Urinary bladder (tissue), 4 donors: ENCODE results near the gene MTUS2. TPM values are rescaled to one million over a fixed set of nuclear protein-coding genes. Genes with fewer than 3 reads are reported as not detected.

ENCODE experiments used
- DNase-seq: peaks from one replicate; pipeline ENCODE4 v3.0.0-alpha.2; 2015; ENCODE audit errors: extremely low spot score
- H3K27ac ChIP-seq: one replicate; pipeline ENCODE4 v1.5.1; 2013; ENCODE audit warnings: low read depth, mild to moderate bottlenecking, moderate library complexity
- H3K36me3 ChIP-seq: one replicate; pipeline ENCODE4 v1.6.1; 2013; ENCODE audit warnings: mild to moderate bottlenecking, moderate library complexity; ENCODE audit not compliant: insufficient read depth
- H3K4me1 ChIP-seq: one replicate; pipeline ENCODE4 v1.6.1; 2013; ENCODE audit warnings: mild to moderate bottlenecking, moderate library complexity; ENCODE audit not compliant: insufficient read depth
- H3K4me3 ChIP-seq: one replicate; pipeline ENCODE4 v1.5.1; 2013; ENCODE audit warnings: low read depth, low read length
- WGBS: extraction: QIAGEN DNeasy Blood & Tissue Kit; methylation state at CpG from one replicate; pipeline ENCODE4 v1.1.7; 2013; 5-methylcytosine and 5-hydroxymethylcytosine counted together
- polyA plus RNA-seq: library from polyadenylated mRNA; stranded (reverse); fragments of 200-250 nt; gene quantifications from one replicate; pipeline ENCODE4 v1.2.3, GENCODE V29; 2013
- total RNA-seq: library from RNA; depleted of rRNA; stranded (reverse); fragments of >200 nt; gene quantifications from one replicate; pipeline ENCODE4 v1.2.3, GENCODE V29; 2014
- donor health status: healthy with polysubstance abuse.
- donor health status: healthy.

MTUS2 gene
- total and polyA plus RNA-seq, 2 donors = 0.25 to 1.4 TPM

DNA sequence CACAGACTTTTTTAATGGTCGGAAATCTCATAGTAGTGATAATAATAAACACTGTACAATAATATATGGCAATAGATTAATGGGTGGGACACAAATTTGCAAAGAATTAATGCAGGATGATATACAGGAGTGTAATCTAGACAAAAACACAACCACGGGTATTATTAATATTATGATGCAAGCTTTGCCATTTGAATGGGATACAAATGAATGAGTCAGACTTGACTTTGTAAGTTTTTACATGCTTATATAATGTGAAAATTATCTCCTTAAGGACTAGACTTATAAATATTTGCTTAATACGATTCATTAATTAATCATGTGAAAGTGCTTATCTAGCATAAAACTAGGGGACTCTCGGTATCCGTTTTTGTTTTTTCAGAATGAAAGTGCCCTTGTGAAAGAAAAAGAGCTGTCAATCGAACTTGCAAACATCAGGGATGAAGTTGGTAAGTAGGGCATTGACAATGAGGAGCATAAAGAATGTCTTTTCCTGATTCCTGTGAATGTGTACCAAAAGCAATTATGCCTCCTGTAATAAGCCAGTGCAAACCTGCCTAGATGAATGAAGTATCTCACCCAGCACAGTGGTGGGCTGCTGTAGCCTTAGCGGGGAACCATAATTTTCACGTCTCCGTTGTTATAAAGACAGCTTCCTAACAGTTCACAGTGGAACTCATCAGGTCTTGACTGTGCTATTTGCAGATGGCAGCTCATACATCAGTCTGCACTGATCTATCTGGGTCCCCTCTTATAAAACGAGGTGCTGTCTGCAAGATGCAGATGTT lies 619.7 kb downstream of the MTUS2 start:
- 75% methylated on average over 10 of the region's 10 CpGs for WGBS
- no peak for DNase-seq
- no peak overlapping the region for H3K27ac ChIP-seq

DNA sequence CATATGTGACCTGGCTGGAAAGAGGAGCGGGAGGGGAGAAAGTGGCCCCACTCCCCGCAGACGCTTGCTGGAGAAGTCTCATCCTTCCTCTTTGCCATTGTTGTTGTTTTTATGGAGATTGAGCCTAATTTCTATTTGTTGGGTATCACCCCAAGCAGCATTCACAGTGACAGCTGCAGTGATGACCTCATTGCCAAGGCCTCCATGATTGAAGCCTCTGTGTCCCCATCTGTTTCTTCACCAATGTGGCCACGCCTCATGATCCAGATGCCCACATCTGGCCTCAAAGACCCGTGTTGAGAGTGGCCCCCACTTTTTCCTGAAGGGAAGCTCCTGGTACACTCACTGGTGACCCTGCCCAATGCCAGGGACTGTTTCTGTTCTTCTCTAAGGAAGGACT lies 621.2 kb downstream of the MTUS2 start:
- H3K4me1 ChIP-seq = no peaks in the 10 kb centered on the region
- no peak overlapping the region for H3K27ac ChIP-seq
- H3K36me3 ChIP-seq = no peaks in the 10 kb centered on the region
- no peak overlapping the region for H3K4me3 ChIP-seq
- no peak for DNase-seq
- WGBS = 90% methylated on average over 5 of the region's 5 CpGs

More for the DNA sequence above, 619.7 kb downstream of the MTUS2 start:
- Histone ChIP-seq H3K4me3 (no peak overlapping the region), H3K4me1 (no peaks in the 10 kb centered on the region), H3K36me3 (no peaks in the 10 kb centered on the region)

DNA sequence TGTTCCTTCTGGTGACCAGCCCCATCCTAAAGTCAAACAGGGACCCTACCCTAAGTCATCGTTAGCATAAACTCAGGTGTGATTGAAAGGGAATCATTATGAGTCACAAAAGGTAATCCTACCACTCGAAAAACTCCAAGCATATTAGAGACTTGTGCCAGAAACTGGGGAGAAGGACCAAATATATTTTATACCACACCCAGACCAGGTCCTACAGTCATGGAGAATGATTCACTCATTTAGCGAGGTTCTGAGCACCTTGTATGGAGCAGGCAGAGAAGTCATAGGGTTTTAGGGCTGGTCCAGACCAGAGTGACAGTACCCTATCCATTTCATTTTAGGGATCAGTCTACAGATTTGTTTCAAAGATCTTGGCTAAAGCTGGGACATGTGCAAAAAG lies 625.9 kb downstream of the MTUS2 start:
- DNase-seq = no peak
- Histone ChIP-seq H3K4me3 (no peak overlapping the region), H3K4me1 (no peaks in the 10 kb centered on the region), H3K27ac (no peak overlapping the region), H3K36me3 (no peaks in the 10 kb centered on the region)
- WGBS = 85% methylated on average over 3 of the region's 3 CpGs

DNA sequence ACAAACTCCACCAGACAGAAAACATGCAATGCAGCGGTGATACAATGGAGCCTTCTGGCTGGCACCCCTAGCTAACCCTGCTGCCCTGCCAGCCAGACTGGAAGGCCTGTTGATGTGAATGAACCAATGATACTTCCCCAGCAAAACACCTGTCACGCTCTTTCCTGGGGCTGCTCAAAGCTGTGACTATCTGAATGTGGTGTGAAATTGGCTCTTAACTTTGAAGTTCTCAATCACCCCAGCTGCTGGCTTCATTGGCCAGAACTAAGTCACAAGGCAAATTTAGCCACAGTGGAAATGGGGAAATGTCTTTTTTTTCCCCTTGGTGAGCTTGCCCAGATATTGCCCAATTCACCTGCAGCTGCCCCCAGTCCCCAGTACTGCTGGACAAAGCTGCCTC lies 628.0 kb downstream of the MTUS2 start:
- Histone ChIP-seq H3K4me1 (no peaks in the 10 kb centered on the region), H3K27ac (no peak overlapping the region), H3K4me3 (no peak overlapping the region), H3K36me3 (no peaks in the 10 kb centered on the region)
- no peak for DNase-seq
- WGBS = 94% methylated on average over 2 of the region's 2 CpGs

DNA sequence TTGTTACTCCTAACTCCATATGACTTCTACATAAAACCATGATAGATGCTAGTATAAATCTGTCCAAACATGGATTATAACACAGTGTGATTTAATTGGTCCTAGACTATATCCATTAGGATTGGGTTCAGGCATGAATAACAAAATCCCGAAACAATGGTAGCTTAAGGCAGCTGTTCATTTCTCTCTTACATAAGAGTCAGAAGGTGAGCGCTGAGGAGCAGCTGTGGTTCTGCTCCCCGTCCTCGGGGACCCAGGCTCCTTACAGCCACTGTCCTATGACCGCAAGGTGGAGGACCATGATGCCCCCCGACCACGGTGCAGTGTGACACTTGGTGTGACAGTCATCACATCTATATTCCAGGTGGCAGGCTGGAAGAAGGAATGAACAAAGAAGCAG lies 629.6 kb downstream of the MTUS2 start:
- no peaks in the 10 kb centered on the region for H3K4me1 ChIP-seq
- H3K4me3 ChIP-seq = no peak overlapping the region
- DNase-seq = no peak
- no peaks in the 10 kb centered on the region for H3K36me3 ChIP-seq
- 87% methylated on average over 7 of the region's 7 CpGs for WGBS
- H3K27ac ChIP-seq = no peak overlapping the region

DNA sequence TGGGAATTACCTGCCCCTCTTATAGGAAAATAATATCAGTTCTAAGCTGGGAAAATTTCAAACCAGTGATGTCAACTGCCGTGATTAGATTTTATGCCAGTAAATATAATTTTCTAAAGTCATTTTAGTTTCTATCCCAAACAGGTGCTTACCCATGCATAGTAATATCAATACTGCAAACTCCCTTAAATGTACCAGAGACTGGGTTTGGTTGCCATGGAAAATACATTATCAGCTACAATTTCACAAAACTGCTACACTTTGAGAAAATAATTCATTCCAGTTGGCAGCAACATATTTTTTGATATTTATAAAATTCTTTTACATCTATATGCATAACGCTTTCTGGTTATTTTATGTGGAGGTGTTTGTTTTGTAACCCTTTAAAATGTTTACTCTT lies 631.8 kb downstream of the MTUS2 start:
- DNase-seq = no peak
- WGBS = 92% methylated on average over 2 of the region's 2 CpGs
- H3K27ac ChIP-seq = no peak overlapping the region
- H3K4me1 ChIP-seq = no peaks in the 10 kb centered on the region
- no peak overlapping the region for H3K4me3 ChIP-seq
- H3K36me3 ChIP-seq = no peaks in the 10 kb centered on the region

DNA sequence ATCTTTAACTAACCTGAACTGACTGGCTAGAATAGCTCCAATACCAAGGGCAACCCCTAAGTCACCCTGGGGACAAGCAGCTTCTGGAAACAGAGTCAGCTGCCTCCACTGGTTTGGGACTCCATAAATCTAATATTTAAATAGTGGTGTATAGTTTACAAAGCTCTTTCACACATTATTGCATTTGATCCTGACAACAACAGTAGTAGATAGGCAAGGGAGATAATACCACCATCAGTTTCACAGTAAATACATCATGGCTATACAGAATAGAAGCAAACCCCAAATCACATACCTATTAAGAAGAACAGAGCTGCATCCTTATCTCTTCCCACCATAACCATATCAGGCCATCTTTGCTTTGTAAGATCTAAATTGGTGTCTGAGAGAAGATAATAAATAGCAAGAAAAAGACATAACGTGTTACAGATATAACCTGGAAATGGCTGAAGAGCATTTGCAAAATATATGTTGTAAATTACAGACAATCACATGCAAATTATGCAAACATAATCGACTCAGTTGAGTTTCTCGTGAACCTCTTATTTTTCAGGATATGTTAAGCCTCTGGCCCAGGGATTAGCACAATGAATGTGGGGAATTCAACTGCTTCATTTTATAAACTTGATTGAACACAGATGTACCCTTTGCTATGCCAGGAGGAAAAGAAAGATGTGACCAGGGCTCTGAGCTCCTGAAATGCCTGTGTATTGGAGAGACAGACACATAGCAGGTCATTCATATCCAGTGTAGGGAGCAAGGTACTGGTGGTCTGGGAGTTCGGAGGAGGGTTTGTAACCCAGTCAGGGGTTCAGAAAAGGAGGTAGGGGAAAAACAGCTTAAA lies 632.9 kb downstream of the MTUS2 start:
- H3K27ac ChIP-seq = no peak overlapping the region
- no peak overlapping the region for H3K4me3 ChIP-seq
- DNase-seq = no peak
- H3K4me1 ChIP-seq = no peaks in the 10 kb centered on the region
- 37% methylated on average over 4 of the region's 4 CpGs for WGBS
- no peaks in the 10 kb centered on the region for H3K36me3 ChIP-seq

DNA sequence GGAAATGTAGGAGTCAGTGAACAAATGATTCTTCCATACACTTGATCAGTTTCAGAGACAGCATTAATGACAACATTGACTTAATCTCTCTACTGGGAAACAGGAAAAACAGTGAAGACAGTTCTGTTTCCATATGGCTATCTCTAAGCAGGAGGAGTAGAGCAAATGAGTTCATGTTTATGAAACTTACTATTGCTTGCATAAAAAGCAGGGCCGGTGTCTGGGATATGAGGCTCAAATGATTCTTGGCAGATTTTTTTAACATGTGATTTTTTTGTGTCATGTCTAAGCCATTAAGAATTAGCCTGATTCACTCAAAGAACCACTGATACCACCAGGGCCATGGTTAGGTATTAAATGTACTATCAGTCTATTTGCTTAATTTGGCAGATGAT lies 633.5 kb downstream of the MTUS2 start:
- DNase-seq = no peak
- no peak overlapping the region for H3K27ac ChIP-seq
- no peaks in the 10 kb centered on the region for H3K36me3 ChIP-seq
- 56% methylated on average over 1 of the region's 1 CpG for WGBS
- H3K4me3 ChIP-seq = no peak overlapping the region
- no peaks in the 10 kb centered on the region for H3K4me1 ChIP-seq

DNA sequence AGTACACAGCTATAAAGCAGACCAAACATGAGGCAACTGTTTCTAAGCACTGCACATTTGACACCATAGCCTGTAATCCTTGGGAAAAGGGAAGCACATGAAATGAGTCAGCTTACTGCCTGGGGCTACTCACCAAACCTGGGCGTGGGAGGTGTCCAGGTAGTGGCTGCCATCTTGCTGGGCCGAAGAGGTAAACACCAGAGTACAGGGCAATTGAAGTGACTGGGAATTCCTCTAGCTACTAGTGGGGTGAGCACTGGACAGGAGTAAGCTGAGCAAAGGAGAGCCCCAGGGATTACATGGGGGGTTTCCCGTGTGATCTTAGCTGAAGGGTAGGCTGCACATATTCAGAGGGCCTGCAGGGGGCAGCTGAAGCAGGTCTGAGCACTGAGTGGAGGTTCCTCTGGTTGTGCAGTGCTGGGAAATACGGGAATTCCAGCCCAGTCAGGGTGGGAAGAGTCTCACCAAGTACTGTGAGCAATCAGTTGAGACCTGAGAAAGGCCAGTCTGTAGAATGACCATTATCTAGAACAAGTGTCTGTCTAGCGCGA lies 634.9 kb downstream of the MTUS2 start:
- no peak overlapping the region for H3K27ac ChIP-seq
- no peak for DNase-seq
- H3K4me1 ChIP-seq = no peaks in the 10 kb centered on the region
- no peak overlapping the region for H3K4me3 ChIP-seq
- no peaks in the 10 kb centered on the region for H3K36me3 ChIP-seq
- WGBS = 80% methylated on average over 6 of the region's 6 CpGs

DNA sequence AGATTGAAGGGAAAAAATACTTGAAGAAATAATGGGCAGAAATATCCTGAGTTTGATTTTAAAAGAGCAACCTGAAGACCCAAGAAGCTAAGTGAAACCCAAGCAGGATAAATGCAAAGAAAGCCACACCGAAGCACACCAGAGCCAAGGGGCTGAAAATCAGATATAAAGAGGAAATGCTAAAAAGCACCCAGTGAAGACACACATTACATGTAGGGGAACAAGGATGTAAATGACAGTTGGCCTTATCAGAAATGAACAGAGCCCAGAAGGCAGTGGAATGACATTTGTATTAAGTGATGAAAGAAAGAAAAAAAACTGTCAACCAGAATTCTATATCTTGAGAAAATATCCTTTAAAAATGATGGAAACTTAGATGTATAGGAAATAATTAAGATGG lies 636.3 kb downstream of the MTUS2 start:
- DNase-seq = no peak
- no peak overlapping the region for H3K27ac ChIP-seq
- 95% methylated on average over 1 of the region's 1 CpG for WGBS
- no peaks in the 10 kb centered on the region for H3K36me3 ChIP-seq
- no peak overlapping the region for H3K4me3 ChIP-seq
- no peaks in the 10 kb centered on the region for H3K4me1 ChIP-seq

DNA sequence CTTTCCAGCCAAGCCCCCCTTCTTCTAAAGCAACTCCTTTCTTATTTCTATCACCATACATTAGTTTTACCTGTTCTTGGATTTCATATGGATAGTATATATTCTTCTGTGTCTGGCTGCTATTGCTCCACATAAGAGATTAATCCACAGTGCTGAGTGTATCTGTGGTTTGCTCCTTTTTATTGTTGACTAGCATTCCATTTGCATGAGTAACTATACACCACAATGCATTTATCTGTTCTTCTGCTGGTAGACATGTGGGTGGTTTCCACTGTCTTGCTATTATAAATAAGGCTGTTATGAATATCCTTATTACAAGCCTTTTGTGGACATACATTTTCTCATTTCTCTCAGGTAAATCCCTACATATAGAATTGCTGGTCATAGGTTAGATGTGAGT lies 637.2 kb downstream of the MTUS2 start:
- H3K4me3 ChIP-seq = no peak overlapping the region
- no peaks in the 10 kb centered on the region for H3K4me1 ChIP-seq
- DNase-seq = no peak
- no peak overlapping the region for H3K27ac ChIP-seq
- H3K36me3 ChIP-seq = no peaks in the 10 kb centered on the region

DNA sequence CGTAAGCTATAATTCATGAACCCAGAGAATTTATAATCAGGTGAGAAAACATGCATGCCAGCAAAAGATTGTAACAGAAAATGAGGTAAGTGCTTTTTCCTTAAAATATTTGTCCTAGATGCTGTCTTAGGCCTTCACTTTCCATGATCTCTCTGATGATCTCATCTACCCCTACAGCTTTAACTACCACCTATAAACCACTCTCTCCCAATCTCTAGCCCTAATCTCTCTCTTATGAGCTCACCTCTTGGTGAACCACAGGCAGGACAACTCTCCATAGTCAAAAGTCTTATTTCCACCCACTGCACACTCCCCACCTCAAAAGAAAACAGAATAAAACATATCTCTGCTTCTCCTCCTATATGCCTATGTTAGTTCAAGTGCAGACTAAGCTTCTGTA lies 638.3 kb downstream of the MTUS2 start:
- 100% methylated on average over 1 of the region's 1 CpG for WGBS
- no peaks in the 10 kb centered on the region for H3K36me3 ChIP-seq
- no peak for DNase-seq
- H3K4me1 ChIP-seq = no peaks in the 10 kb centered on the region
- H3K27ac ChIP-seq = no peak overlapping the region
- H3K4me3 ChIP-seq = no peak overlapping the region

DNA sequence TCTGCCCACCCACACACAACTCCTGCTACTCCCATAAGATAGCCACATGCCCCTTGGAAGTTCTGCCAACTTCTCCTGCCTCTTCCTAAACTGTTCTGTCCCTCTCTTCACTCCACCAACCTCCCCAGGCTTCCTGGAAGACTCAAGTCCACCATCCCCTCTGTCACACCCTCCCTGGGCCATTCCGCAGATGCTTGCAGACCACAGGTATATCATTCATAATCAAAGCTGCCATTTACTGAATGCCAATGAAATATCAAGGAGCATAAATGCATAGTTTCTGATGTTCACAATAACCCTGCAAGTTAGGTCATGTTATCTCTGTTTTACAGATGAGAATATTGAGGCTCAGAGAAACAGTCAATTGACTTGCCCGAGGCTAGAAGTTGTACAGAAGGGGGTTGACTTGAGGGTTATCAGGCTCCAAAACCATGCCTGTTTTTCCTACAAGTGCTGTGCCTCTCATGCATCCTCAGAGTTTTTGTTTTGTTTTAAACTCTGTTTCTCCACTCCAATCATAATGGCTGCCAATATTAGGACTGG lies 639.7 kb downstream of the MTUS2 start:
- H3K36me3 ChIP-seq = no peaks in the 10 kb centered on the region
- no peak overlapping the region for H3K4me3 ChIP-seq
- no peak overlapping the region for H3K27ac ChIP-seq
- H3K4me1 ChIP-seq = no peaks in the 10 kb centered on the region
- 87% methylated on average over 2 of the region's 2 CpGs for WGBS
- no peak for DNase-seq
